Loucy (cell line): ENCODE measurements around the gene RHCG.

Experiments
- H2AFZ ChIP-seq: fragments of 200-600 bp; sonication (generic); 2 replicates; pipeline ENCODE4 v1.6.0; 2016; ENCODE audit warnings: antibody characterized with exemption, mild to moderate bottlenecking, low read length, moderate library complexity
- H3F3A ChIP-seq: fragments of 200-600 bp; 2 replicates; pipeline ENCODE4 v1.6.0; 2016; ENCODE audit warnings: antibody characterized with exemption, low read depth, mild to moderate bottlenecking
- H3K27me3 ChIP-seq: fragments of 200-600 bp; sonication (generic); 2 replicates; pipeline ENCODE4 v1.6.1; 2014; ENCODE audit warnings: low read length, mild to moderate bottlenecking; ENCODE audit not compliant: insufficient read depth, poor library complexity, severe bottlenecking
- H3K36me3 ChIP-seq: fragments of 200-600 bp; sonication (generic); 2 replicates; pipeline ENCODE4 v1.6.1; 2016; ENCODE audit warnings: low read length; ENCODE audit not compliant: insufficient read depth
- H3K4me1 ChIP-seq: fragments of 200-600 bp; sonication (generic); 2 replicates; pipeline ENCODE4 v1.5.1; 2014; ENCODE audit warnings: low read length, mild to moderate bottlenecking; ENCODE audit not compliant: insufficient read depth, poor library complexity, severe bottlenecking
- H3K4me2 ChIP-seq: fragments of 200-600 bp; sonication (generic); 2 replicates; pipeline ENCODE4 v1.6.0; 2014; ENCODE audit warnings: antibody characterized with exemption, low read length, low read depth, mild to moderate bottlenecking; ENCODE audit not compliant: poor library complexity, severe bottlenecking
- H3K4me3 ChIP-seq: fragments of 200-600 bp; sonication (generic); 2 replicates; pipeline ENCODE4 v1.5.1; 2014; ENCODE audit warnings: low read length, mild to moderate bottlenecking, mixed read lengths; ENCODE audit not compliant: poor library complexity, severe bottlenecking
- H3K79me2 ChIP-seq: fragments of 200-600 bp; sonication (generic); 2 replicates; pipeline ENCODE4 v1.6.1; 2014; ENCODE audit warnings: low read length; ENCODE audit not compliant: insufficient read depth
- H3K9ac ChIP-seq: fragments of 200-600 bp; sonication (generic); 2 replicates; pipeline ENCODE4 v1.6.0; 2014; ENCODE audit warnings: mild to moderate bottlenecking, low read depth, low read length, moderate library complexity; ENCODE audit not compliant: poor library complexity, severe bottlenecking
- H3K9me2 ChIP-seq: fragments of 200-600 bp; sonication (generic); replicated peaks from 2 replicates; pipeline ENCODE4 v1.6.1; 2016; ENCODE audit warnings: low read depth, low read length, mixed read lengths
- H3K9me3 ChIP-seq: fragments of 200-600 bp; sonication (generic); 2 replicates; pipeline ENCODE4 v1.6.1; 2014; ENCODE audit warnings: mild to moderate bottlenecking, antibody characterized with exemption, low read length, low read depth; ENCODE audit not compliant: insufficient read depth
- H4K20me1 ChIP-seq: fragments of 200-600 bp; sonication (generic); 2 replicates; pipeline ENCODE4 v1.6.0; 2014; ENCODE audit warnings: antibody characterized with exemption, low read length, mild to moderate bottlenecking; ENCODE audit not compliant: insufficient read depth, poor library complexity, severe bottlenecking
- EZH2phosphoT487 ChIP-seq: fragments of 200-600 bp; IDR thresholded peaks from 2 replicates; pipeline ENCODE4 v1.6.1; 2018; ENCODE audit warnings: antibody characterized with exemption, mild to moderate bottlenecking, moderate library complexity, borderline replicate concordance
- TF ChIP-seq, protein P1 (sequence below): fragments of 200-600 bp; sonication (generic); conservative IDR thresholded peaks from 2 replicates; pipeline ENCODE4 v1.5.1; 2014; ENCODE audit warnings: mild to moderate bottlenecking, antibody characterized with exemption, low read length

RHCG gene

DNA sequence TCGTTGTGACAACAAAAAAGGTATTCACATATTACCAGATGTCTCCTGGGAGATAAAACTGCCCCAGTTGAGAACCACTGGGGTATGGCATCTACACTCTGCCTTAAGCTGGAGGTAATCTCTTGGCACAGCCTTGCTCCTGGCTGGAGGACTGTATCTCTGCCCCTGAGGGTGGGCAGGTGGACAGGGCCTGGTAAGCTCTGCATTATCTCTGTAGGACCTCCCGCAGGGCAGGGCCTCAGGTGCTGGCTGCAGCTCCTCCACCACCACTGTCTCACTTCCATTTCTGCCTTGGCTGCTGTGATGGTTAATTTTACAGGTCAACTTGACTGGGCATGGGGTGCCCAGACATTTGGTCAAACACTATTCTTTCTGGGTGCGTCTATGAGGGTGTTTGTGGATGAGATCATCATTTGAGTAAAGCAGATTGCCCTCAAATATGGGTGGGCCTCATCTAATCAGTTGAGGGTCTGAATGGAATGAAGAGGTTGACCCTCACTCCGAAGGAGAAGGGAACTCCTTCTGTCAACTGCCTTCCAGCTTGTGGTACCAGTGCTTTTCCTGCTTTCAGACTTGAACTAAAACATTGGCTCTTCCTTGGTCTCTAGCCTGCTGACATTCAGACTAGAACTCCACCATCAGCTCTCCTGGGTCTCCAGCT lies 9.8 kb upstream of the RHCG start:
- no peaks in the 10 kb centered on the region for H3K9me3 ChIP-seq
- no peaks in the 10 kb centered on the region for H3F3A ChIP-seq
- H2AFZ ChIP-seq: no peak overlapping the region
- H3K4me2 ChIP-seq: no peak overlapping the region
- no peaks in the 10 kb centered on the region for H3K4me1 ChIP-seq
- no peaks in the 10 kb centered on the region for H3K9me2 ChIP-seq
- no peak overlapping the region for H3K4me3 ChIP-seq
- no peaks in the 10 kb centered on the region for H3K79me2 ChIP-seq
- H4K20me1 ChIP-seq: no peaks in the 10 kb centered on the region
- H3K9ac ChIP-seq: no peak overlapping the region
- TF ChIP-seq, protein P1, sequence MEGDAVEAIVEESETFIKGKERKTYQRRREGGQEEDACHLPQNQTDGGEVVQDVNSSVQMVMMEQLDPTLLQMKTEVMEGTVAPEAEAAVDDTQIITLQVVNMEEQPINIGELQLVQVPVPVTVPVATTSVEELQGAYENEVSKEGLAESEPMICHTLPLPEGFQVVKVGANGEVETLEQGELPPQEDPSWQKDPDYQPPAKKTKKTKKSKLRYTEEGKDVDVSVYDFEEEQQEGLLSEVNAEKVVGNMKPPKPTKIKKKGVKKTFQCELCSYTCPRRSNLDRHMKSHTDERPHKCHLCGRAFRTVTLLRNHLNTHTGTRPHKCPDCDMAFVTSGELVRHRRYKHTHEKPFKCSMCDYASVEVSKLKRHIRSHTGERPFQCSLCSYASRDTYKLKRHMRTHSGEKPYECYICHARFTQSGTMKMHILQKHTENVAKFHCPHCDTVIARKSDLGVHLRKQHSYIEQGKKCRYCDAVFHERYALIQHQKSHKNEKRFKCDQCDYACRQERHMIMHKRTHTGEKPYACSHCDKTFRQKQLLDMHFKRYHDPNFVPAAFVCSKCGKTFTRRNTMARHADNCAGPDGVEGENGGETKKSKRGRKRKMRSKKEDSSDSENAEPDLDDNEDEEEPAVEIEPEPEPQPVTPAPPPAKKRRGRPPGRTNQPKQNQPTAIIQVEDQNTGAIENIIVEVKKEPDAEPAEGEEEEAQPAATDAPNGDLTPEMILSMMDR: no peak
- no peak for TF ChIP-seq EZH2phosphoT487
- H3K36me3 ChIP-seq: no peaks in the 10 kb centered on the region
- H3K27me3 ChIP-seq: no peaks in the 10 kb centered on the region

DNA sequence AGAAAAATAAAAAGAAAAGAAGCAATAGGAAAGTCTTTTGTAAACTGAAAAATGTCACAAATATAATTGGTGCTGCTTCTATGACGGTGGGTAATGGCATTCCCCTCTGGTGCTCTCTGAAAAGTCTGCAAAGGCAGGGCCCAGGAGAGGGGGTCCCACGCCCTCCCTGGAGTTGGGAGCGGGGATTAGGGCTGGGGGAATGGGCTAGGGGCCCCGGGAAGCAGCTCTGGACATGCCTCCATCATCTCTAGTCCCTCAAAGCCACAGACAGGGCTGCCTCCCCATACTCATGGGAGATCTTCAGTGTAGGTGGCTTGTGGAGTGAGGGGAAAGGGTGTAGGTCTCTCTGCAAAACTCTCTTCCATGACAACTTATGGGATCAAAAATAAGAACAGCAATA lies 7.8 kb upstream of the RHCG start:
- Histone ChIP-seq H3K9me2 (no peaks in the 10 kb centered on the region), H3K27me3 (no peaks in the 10 kb centered on the region), H3K4me3 (no peak overlapping the region), H3K9me3 (no peaks in the 10 kb centered on the region), H3F3A (no peaks in the 10 kb centered on the region), H2AFZ (no peak overlapping the region), H3K4me2 (no peak overlapping the region), H3K9ac (no peak overlapping the region), H4K20me1 (no peaks in the 10 kb centered on the region), H3K36me3 (no peaks in the 10 kb centered on the region), H3K4me1 (no peaks in the 10 kb centered on the region), H3K79me2 (no peaks in the 10 kb centered on the region)
- TF ChIP-seq, protein P1: no peak
- TF ChIP-seq EZH2phosphoT487: no peak

DNA sequence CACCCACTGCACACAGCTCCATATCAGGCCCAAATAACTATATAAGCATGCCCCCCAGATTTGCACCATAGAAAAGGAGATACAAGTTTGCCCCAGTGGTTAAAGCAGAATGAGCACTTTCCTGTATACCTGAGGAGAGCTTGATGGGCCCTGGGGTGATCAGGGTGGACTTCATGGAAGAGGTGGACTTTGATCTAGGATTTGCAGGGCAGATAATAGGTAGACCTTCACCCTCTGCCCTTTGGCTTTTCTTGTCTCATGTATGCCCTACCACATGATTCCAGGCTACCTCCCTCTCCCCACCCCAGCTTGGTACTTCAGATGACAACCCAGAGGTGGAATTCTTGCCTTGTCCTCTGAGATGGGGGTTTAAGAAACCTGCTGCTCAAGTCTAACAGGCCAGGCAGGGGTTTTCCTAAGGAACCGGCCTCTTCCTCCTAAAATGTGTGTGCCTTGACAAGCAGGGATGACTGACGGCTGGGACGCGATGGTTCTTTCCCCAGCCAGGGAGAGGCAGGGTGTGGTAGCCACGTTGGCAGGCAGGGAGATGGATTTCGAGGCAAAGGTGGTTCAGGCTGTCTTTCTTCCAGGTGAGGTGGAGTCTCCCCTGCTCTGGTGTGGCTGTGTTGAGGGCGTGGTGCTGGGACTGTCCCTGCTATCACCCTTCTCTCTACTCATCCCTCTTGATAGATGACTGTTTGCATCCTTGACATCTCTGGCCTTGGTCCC lies 6.6 kb upstream of the RHCG start:
- H3K9ac ChIP-seq: no peak overlapping the region
- H3K79me2 ChIP-seq: no peaks in the 10 kb centered on the region
- no peaks in the 10 kb centered on the region for H3K27me3 ChIP-seq
- no peak overlapping the region for H3K4me3 ChIP-seq
- no peaks in the 10 kb centered on the region for H3K36me3 ChIP-seq
- H3K4me1 ChIP-seq: no peaks in the 10 kb centered on the region
- H3K9me3 ChIP-seq: no peaks in the 10 kb centered on the region
- no peak overlapping the region for H2AFZ ChIP-seq
- no peaks in the 10 kb centered on the region for H3K9me2 ChIP-seq
- H3F3A ChIP-seq: no peaks in the 10 kb centered on the region
- no peak overlapping the region for H3K4me2 ChIP-seq
- H4K20me1 ChIP-seq: no peaks in the 10 kb centered on the region
- TF ChIP-seq EZH2phosphoT487: no peak
- TF ChIP-seq, protein P1: no peak
